GM13977 (cell line): Measurements from ENCODE around the gene CCN6.
"Not testable (repeated sequence)": the region's sequence is repeated elsewhere in the genome, so short reads cannot be mapped to it uniquely, and the experiment has no call there.

Experiments used
- DNase-seq: peaks from one replicate; pipeline ENCODE4 v3.0.0; 2012; ENCODE audit warnings: low spot score
- CTCF ChIP-seq: IDR thresholded peaks from 2 replicates; pipeline ENCODE4 v1.5.1; 2012; ENCODE audit warnings: mild to moderate bottlenecking, control low read depth; ENCODE audit not compliant: insufficient read depth; ENCODE audit errors: extremely low read depth, missing control alignments
- in situ Hi-C: fragments of 300-500 bp; cut with MboI; formaldehyde crosslinking; loops from one replicate; pipeline ENCODE4 v1.12.0; 2022; ENCODE audit warnings: low sequenced_read_pairs, low pct_unique_long_range_greater_than_20kb, mixed read lengths, inconsistent platforms; ENCODE audit not compliant: unreplicated experiment

CCN6 gene

GRCh38 chr6:112049026-112049799 lies 4.7 kb upstream of the CCN6 start:
- no peak for DNase-seq
- no peak for TF ChIP-seq CTCF
- in situ Hi-C loops, result no loop called here

GRCh38 chr6:112049996-112050395 lies 3.9 kb upstream of the CCN6 start:
- in situ Hi-C loops, result no loop called here
- DNase-seq, result no peak

GRCh38 chr6:112050429-112050828 lies 3.5 kb upstream of the CCN6 start:
- no peak for TF ChIP-seq CTCF
- no peak for DNase-seq
- in situ Hi-C loops, result no loop called here

More at GRCh38 chr6:112049996-112050395, 3.9 kb upstream of the CCN6 start:
- no peak for TF ChIP-seq CTCF

- in situ Hi-C loops, DNase-seq: not testable (repeated sequence)
Measured at GRCh38 chr6:112051251-112051740, 2.6 kb upstream of the CCN6 start.

GRCh38 chr6:112054555-112055190 lies 769 bp downstream of the CCN6 start:
- TF ChIP-seq CTCF, result no peak
- in situ Hi-C loops, result no loop called here
- no peak for DNase-seq

- no peak for DNase-seq
- TF ChIP-seq CTCF, result no peak
- in situ Hi-C loops, result no loop called here
Measured at GRCh38 chr6:112058243-112059032, 4.5 kb downstream of the CCN6 start.
